Mesendoderm (in vitro differentiated cells): ENCODE measurements around the gene ZNF485.
A peak's percentile ranks its signal among the peaks of the same experiment; 100 is the strongest.

ENCODE experiments used
- DNase-seq: peaks from one replicate; pipeline ENCODE4 v3.0.0; 2013
- H2AK5ac ChIP-seq: 2 replicates; pipeline ENCODE4 v1.6.1; 2013; ENCODE audit warnings: low read length, inconsistent platforms
- H2BK120ac ChIP-seq: 2 replicates; pipeline ENCODE4 v1.6.1; 2013; ENCODE audit warnings: low read depth, mild to moderate bottlenecking, low read length, moderate library complexity, mixed read lengths
- H2BK15ac ChIP-seq: replicated peaks from 2 replicates; pipeline ENCODE4 v1.6.1; 2013; ENCODE audit warnings: low read depth, mild to moderate bottlenecking, moderate library complexity
- H2BK5ac ChIP-seq: 2 replicates; pipeline ENCODE4 v1.6.1; 2013; ENCODE audit warnings: low read length, inconsistent platforms
- H3K18ac ChIP-seq: 2 replicates; pipeline ENCODE4 v1.6.1; 2013; ENCODE audit warnings: mild to moderate bottlenecking, low read length, mixed read lengths
- H3K23ac ChIP-seq: one replicate; pipeline ENCODE4 v1.6.1; 2013; ENCODE audit warnings: low read length
- H3K27ac ChIP-seq: 2 replicates; pipeline ENCODE4 v1.5.1; 2013; ENCODE audit warnings: low read depth, mild to moderate bottlenecking, inconsistent platforms, low read length, moderate library complexity
- H3K27me3 ChIP-seq: 2 replicates; pipeline ENCODE4 v1.6.1; 2013; ENCODE audit warnings: low read length, control low read depth, mild to moderate bottlenecking, inconsistent platforms; ENCODE audit not compliant: insufficient read depth, poor library complexity
- H3K36me3 ChIP-seq: 2 replicates; pipeline ENCODE4 v1.6.1; 2013; ENCODE audit warnings: low read length, inconsistent platforms; ENCODE audit not compliant: control insufficient read depth, insufficient read depth
- H3K4ac ChIP-seq: one replicate; pipeline ENCODE4 v1.6.1; 2013; ENCODE audit warnings: low read depth, mild to moderate bottlenecking, low read length, moderate library complexity
- H3K4me1 ChIP-seq: 2 replicates; pipeline ENCODE4 v1.6.1; 2013; ENCODE audit warnings: low read depth, low read length, inconsistent platforms; ENCODE audit not compliant: control insufficient read depth
- H3K4me2 ChIP-seq: 2 replicates; pipeline ENCODE4 v1.6.1; 2013; ENCODE audit warnings: low read length
- H3K4me3 ChIP-seq: 2 replicates; pipeline ENCODE4 v1.5.1; 2013; ENCODE audit warnings: mild to moderate bottlenecking, low read length
- H3K56ac ChIP-seq: one replicate; pipeline ENCODE4 v1.6.1; 2013; ENCODE audit warnings: low read length
- H3K79me1 ChIP-seq: 2 replicates; pipeline ENCODE4 v1.6.1; 2013; ENCODE audit warnings: low read length, inconsistent platforms
- H3K79me2 ChIP-seq: 2 replicates; pipeline ENCODE4 v1.6.1; 2013; ENCODE audit warnings: mild to moderate bottlenecking, low read length; ENCODE audit not compliant: control insufficient read depth, insufficient read depth
- H3K9ac ChIP-seq: 2 replicates; pipeline ENCODE4 v1.6.1; 2013; ENCODE audit warnings: low read length, inconsistent platforms
- H4K5ac ChIP-seq: one replicate; pipeline ENCODE4 v1.6.1; 2013; ENCODE audit warnings: low read length
- H4K8ac ChIP-seq: one replicate; pipeline ENCODE4 v1.6.1; 2013; ENCODE audit warnings: low read depth, mild to moderate bottlenecking, control low read depth, low read length, moderate library complexity
- WGBS: extraction: QIAGEN DNeasy Blood & Tissue Kit; methylation state at CpG from one replicate; pipeline ENCODE4 v1.1.7; 2013; ENCODE audit warnings: low lambda C conversion rate, missing lambda C conversion rate; ENCODE audit not compliant: insufficient coverage; ENCODE audit errors: extremely low coverage; 5-methylcytosine and 5-hydroxymethylcytosine counted together

ZNF485 gene

GRCh38 chr10:43607199-43607573 is 948 bp downstream of the ZNF485 start:
- Histone ChIP-seq H3K79me2 (no peaks in the 10 kb centered on the region), H3K4me2 (no peak overlapping the region), H3K9ac (peak overlapping the region; percentile 72), H3K18ac (no peak overlapping the region), H2AK5ac (no peak overlapping the region), H3K36me3 (no peaks in the 10 kb centered on the region), H3K56ac (peak overlapping the region; percentile 90), H3K4me1 (no peaks in the 10 kb centered on the region), H3K79me1 (no peaks in the 10 kb centered on the region), H4K8ac (no peak overlapping the region), H2BK15ac (no peak overlapping the region), H3K4me3 (no peak overlapping the region), H2BK5ac (no peak overlapping the region), H4K5ac (no peak overlapping the region), H3K23ac (no peak overlapping the region), H2BK120ac (no peak overlapping the region), H3K27me3 (no peaks in the 10 kb centered on the region), H3K27ac (no peak overlapping the region), H3K4ac (no peak overlapping the region)
- WGBS: no CpG with 5 or more reads among the region's 10 CpGs
- DNase-seq: no peak

GRCh38 chr10:43610636-43611035 is 4.4 kb downstream of the ZNF485 start:
- Histone ChIP-seq H2AK5ac (no peak overlapping the region), H2BK5ac (no peak overlapping the region), H2BK120ac (no peak overlapping the region), H3K79me1 (no peaks in the 10 kb centered on the region), H3K36me3 (no peaks in the 10 kb centered on the region), H3K4me2 (no peak overlapping the region), H3K9ac (no peak overlapping the region), H3K56ac (no peak overlapping the region), H3K27ac (no peak overlapping the region), H4K8ac (no peak overlapping the region), H3K23ac (no peak overlapping the region), H3K4ac (no peak overlapping the region), H3K79me2 (no peaks in the 10 kb centered on the region), H4K5ac (no peak overlapping the region), H3K4me3 (no peak overlapping the region), H3K4me1 (no peaks in the 10 kb centered on the region), H2BK15ac (no peak overlapping the region), H3K27me3 (no peaks in the 10 kb centered on the region), H3K18ac (no peak overlapping the region)
- no peak for DNase-seq

- H3K9ac ChIP-seq: no peak overlapping the region
- no peak overlapping the region for H3K18ac ChIP-seq
- H3K79me1 ChIP-seq: no peaks in the 10 kb centered on the region
- DNase-seq: peak; percentile 8
- H2BK120ac ChIP-seq: no peak overlapping the region
- no peak overlapping the region for H2AK5ac ChIP-seq
- no peak overlapping the region for H3K27ac ChIP-seq
- H3K4me1 ChIP-seq: no peaks in the 10 kb centered on the region
- WGBS: no CpG with 5 or more reads among the region's 6 CpGs
- peaks cover 3% of the 10 kb centered on the region for H3K36me3 ChIP-seq
- H3K79me2 ChIP-seq: no peaks in the 10 kb centered on the region
- no peak overlapping the region for H3K56ac ChIP-seq
- no peaks in the 10 kb centered on the region for H3K27me3 ChIP-seq
- no peak overlapping the region for H3K4ac ChIP-seq
- no peak overlapping the region for H3K4me3 ChIP-seq
- H2BK5ac ChIP-seq: no peak overlapping the region
- H4K8ac ChIP-seq: no peak overlapping the region
- no peak overlapping the region for H2BK15ac ChIP-seq
- no peak overlapping the region for H3K23ac ChIP-seq
- H4K5ac ChIP-seq: no peak overlapping the region
- no peak overlapping the region for H3K4me2 ChIP-seq
Measured at GRCh38 chr10:43616697-43617370, 10.6 kb downstream of the ZNF485 start.

GRCh38 chr10:43619368-43619767 is 13.1 kb downstream of the ZNF485 start:
- Histone ChIP-seq H2BK120ac (no peak overlapping the region), H4K5ac (no peak overlapping the region), H3K4ac (no peak overlapping the region), H3K4me2 (no peak overlapping the region), H2BK15ac (no peak overlapping the region), H3K9ac (no peak overlapping the region), H3K27me3 (no peaks in the 10 kb centered on the region), H3K18ac (no peak overlapping the region), H3K27ac (no peak overlapping the region), H3K23ac (no peak overlapping the region), H3K4me3 (no peak overlapping the region), H2AK5ac (no peak overlapping the region), H3K79me1 (no peaks in the 10 kb centered on the region), H3K56ac (no peak overlapping the region), H2BK5ac (no peak overlapping the region), H3K4me1 (no peaks in the 10 kb centered on the region), H3K36me3 (peaks cover 3% of the 10 kb centered on the region), H4K8ac (no peak overlapping the region), H3K79me2 (no peaks in the 10 kb centered on the region)
- no CpG with 5 or more reads among the region's 2 CpGs for WGBS
- DNase-seq: no peak

- no peak overlapping the region for H3K23ac ChIP-seq
- WGBS: no CpG with 5 or more reads among the region's 2 CpGs
Measured at GRCh38 chr10:43622038-43622437, 15.8 kb downstream of the ZNF485 start.

GRCh38 chr10:43623351-43623750 is 17.1 kb downstream of the ZNF485 start:
- Histone ChIP-seq H2AK5ac (no peak overlapping the region), H3K4me2 (no peak overlapping the region), H2BK15ac (no peak overlapping the region), H2BK120ac (no peak overlapping the region), H3K79me1 (no peaks in the 10 kb centered on the region), H3K36me3 (no peaks in the 10 kb centered on the region), H4K8ac (no peak overlapping the region), H4K5ac (no peak overlapping the region), H3K23ac (no peak overlapping the region), H3K56ac (no peak overlapping the region), H3K9ac (no peak overlapping the region), H2BK5ac (no peak overlapping the region), H3K79me2 (no peaks in the 10 kb centered on the region), H3K27ac (no peak overlapping the region), H3K4me1 (no peaks in the 10 kb centered on the region), H3K4me3 (no peak overlapping the region), H3K27me3 (no peaks in the 10 kb centered on the region), H3K4ac (no peak overlapping the region), H3K18ac (no peak overlapping the region)
- WGBS: no CpG with 5 or more reads among the region's 3 CpGs
- DNase-seq: no peak

More at GRCh38 chr10:43622038-43622437, 15.8 kb downstream of the ZNF485 start:
- Histone ChIP-seq H3K56ac (no peak overlapping the region), H2BK120ac (no peak overlapping the region), H3K36me3 (no peaks in the 10 kb centered on the region), H2AK5ac (no peak overlapping the region), H3K79me1 (no peaks in the 10 kb centered on the region), H3K27ac (no peak overlapping the region), H3K18ac (no peak overlapping the region), H3K9ac (no peak overlapping the region), H3K79me2 (no peaks in the 10 kb centered on the region), H2BK15ac (no peak overlapping the region), H3K27me3 (no peaks in the 10 kb centered on the region), H3K4me2 (no peak overlapping the region), H3K4me3 (no peak overlapping the region), H4K5ac (no peak overlapping the region), H3K4me1 (no peaks in the 10 kb centered on the region), H4K8ac (no peak overlapping the region), H2BK5ac (no peak overlapping the region), H3K4ac (no peak overlapping the region)
- no peak for DNase-seq
